NCI-H774 (cell line): ENCODE results near the gene PADI1.

Experiments used
- DNase-seq: peaks from one replicate; lab custom pipeline; 2025; lab: John Stamatoyannopoulos, UW

PADI1 gene

GRCh38 chr1:17272066-17272465, 67.1 kb downstream of the PADI1 start:
- DNase-seq = no peak

- no peak for DNase-seq
These were observed 67.7 kb downstream of the PADI1 start for GRCh38 chr1:17272646-17273045.

- DNase-seq = no peak
These were observed 68.2 kb downstream of the PADI1 start for GRCh38 chr1:17273096-17273495.

GRCh38 chr1:17274186-17275170, 69.5 kb downstream of the PADI1 start:
- DNase-seq = no peak

GRCh38 chr1:17276568-17276967, 71.6 kb downstream of the PADI1 start:
- DNase-seq = no peak

- DNase-seq = no peak
These were observed 72.7 kb downstream of the PADI1 start for GRCh38 chr1:17277511-17278159.

- no peak for DNase-seq
These were observed 74.3 kb downstream of the PADI1 start for GRCh38 chr1:17278996-17279830.

- no peak for DNase-seq
These were observed 75.5 kb downstream of the PADI1 start for GRCh38 chr1:17280436-17280835.

- DNase-seq = no peak
These were observed 76.0 kb downstream of the PADI1 start for GRCh38 chr1:17280894-17281293.

GRCh38 chr1:17281775-17282181, 76.8 kb downstream of the PADI1 start:
- no peak for DNase-seq

- no peak for DNase-seq
These were observed 77.9 kb downstream of the PADI1 start for GRCh38 chr1:17282836-17283235.

GRCh38 chr1:17286646-17287045, 81.7 kb downstream of the PADI1 start:
- DNase-seq = no peak

- DNase-seq = no peak
These were observed 82.3 kb downstream of the PADI1 start for GRCh38 chr1:17287130-17287776.

GRCh38 chr1:17289721-17290120, 84.8 kb downstream of the PADI1 start:
- no peak for DNase-seq

- no peak for DNase-seq
These were observed 85.6 kb downstream of the PADI1 start for GRCh38 chr1:17290553-17290952.

- no peak for DNase-seq
These were observed 87.6 kb downstream of the PADI1 start for GRCh38 chr1:17292299-17293160.

- DNase-seq = no peak
These were observed 88.9 kb downstream of the PADI1 start for GRCh38 chr1:17293681-17294425.

- no peak for DNase-seq
These were observed 90.4 kb downstream of the PADI1 start for GRCh38 chr1:17295292-17295691.
